Stimulated activated naive CD4-positive, alpha-beta T cell treated with Interleukin-2 at 50 U/mL for 16 hours (primary cell): ENCODE measurements around the gene STRIT1.
"Not testable (repeated sequence)": the region's sequence is repeated elsewhere in the genome, so short reads cannot be mapped to it uniquely, and the experiment has no call there.

Experiments
- DNase-seq: peaks from one replicate; lab custom pipeline; 2025; lab: John Stamatoyannopoulos, UW

Gene STRIT1

DNA sequence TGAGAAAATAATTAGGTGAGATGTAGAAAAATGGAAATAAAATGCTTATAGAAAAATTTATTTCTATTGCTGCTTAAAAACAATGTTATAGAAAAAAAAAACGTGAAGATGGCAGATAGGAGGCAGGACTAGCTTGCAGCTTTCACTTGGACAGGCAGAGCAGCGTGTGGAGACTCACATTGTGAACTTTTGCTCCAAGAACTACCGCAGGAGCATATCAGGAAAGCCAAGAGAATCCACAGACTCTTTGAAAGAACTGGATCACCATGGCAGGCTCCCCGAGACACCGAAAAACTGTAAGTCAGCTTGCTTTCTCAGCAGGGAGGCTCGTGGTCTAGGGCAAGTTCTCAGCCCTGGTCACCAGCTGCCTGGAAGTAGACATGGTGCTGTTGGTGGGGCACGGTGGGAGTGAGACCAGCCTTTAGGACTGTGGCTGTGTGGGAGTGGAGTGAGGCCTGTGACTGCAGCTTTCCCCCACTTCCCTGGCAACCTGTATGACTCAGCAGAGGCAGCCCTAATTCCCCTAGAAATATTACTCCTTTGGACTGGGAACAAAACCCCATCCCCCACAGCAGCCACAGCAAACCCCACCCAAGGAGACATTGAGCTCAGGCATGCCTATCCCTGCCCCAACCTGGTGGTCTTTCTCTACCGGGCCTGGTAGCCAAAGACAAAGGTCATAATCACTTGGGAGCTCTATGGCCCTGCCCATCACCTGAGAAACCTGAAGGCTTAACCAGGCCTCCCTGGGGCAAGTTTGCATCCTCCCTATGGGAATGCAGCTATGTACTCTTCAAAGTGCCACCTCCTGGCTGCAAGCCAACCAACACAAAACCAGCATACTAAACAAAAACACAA is 22.8 kb downstream of the STRIT1 start:
- DNase-seq, result no peak

DNA sequence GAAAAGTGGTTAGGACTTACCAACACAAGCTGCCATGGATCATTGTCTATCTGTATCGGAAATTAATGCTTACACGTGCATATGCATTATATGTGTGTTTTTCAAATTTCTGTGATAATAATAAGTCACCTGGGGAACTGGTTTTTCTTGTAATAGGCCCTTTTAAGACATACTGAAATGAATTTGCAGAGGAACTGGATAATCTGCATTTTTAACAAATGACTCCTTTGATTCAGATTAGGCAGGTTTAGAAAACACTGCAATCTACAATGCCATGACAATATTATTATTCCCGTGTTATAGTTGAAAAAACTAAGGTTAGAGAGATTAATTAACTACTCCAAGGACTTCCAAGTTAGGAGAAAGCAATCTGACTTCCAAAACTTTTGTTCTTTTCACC is 23.4 kb downstream of the STRIT1 start:
- DNase-seq, result no peak

DNA sequence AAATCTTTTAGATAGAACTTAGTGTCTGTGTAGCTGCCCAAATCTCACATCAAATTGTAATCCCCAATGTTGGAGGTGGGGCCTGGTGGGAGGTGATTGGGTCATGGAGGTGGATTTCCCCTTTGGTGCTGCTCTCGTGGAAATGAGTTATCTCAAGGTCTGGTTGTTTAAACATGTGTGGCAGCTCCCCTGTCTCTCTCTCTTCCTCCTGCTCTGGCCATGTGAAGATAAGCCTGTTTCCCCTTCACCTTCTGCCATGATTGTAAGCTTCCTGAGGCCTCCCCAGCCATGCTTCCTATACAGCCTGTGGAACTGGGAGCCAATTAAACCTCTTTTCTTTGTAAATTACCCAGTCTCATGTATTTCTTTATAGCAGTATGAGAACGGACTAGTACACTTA is 30.6 kb downstream of the STRIT1 start:
- DNase-seq, result not testable (repeated sequence)

DNA sequence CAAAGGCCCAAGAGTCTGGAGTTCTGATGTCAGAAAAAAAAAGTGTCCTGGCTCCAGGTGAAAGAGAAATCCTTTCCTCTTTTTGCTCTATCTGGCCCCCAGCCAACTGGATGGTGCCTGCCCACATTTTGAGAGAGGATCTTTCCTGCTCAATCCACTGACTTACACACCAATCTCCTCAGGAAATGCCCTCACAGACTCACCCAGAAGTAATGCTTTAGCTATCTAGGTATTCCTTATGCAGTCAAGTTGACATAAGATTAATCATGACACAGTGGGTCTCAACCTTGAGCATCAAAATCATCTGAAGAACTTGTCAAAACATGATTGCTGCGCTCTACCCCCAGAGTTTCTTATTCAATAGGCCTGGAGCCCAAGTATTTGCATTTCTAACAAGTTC is 31.2 kb downstream of the STRIT1 start:
- DNase-seq, result no peak

DNA sequence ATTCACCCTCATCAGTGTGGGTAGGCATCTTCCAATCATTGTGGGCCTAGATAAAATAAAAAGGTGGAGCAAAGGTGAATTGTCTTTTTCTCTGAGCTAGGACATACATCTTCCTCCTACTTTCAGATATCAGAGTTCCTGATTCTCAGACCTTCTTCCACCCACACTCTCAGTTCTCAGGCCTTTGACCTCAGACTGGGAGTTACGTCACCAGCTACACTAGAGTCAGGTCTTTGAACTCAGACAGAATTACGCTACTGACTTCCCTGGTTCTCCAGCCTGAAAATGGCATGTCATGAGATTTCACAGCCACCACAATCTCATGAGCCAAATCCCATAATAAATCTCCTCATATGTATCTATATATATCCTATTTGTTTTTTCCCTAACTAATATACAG is 39.0 kb downstream of the STRIT1 start:
- DNase-seq, result no peak

DNA sequence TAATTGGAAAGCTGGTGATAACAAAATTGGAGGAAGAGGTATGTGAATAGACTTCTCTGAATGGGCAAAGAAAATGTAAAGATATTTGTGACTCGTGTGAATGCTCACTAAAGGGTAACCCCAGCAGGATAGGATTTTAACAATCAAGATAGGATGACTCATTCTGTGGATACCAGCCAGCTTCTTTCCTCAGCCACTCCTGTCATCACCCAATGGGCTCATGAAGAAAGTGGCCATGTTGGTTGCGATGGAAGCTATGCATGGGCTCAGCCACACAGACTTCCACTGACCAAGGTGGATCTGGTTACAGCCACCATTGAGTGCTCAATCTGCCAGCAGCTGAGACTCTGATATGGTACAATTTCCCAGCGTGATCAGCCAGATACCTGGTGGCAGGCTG is 40.9 kb downstream of the STRIT1 start:
- DNase-seq, result no peak

DNA sequence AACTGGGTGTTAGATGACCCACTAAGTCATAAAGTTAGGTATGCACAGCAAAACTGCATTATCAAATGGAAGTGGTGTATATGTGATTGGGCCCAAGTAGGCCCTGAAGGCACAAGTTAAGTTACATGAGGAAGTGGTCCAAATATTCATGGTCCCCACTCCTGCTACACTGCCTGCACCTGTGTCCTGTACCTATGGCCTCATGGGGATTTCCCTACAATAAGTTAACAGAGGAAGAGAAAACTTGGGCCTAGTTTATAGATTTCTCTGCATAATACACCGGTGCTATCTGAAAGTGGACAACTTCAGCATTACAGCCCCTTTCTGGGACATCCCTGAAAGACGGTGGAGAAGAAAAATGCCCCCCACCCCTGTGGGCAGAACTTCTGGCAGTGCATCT is 41.5 kb downstream of the STRIT1 start:
- DNase-seq, result no peak

DNA sequence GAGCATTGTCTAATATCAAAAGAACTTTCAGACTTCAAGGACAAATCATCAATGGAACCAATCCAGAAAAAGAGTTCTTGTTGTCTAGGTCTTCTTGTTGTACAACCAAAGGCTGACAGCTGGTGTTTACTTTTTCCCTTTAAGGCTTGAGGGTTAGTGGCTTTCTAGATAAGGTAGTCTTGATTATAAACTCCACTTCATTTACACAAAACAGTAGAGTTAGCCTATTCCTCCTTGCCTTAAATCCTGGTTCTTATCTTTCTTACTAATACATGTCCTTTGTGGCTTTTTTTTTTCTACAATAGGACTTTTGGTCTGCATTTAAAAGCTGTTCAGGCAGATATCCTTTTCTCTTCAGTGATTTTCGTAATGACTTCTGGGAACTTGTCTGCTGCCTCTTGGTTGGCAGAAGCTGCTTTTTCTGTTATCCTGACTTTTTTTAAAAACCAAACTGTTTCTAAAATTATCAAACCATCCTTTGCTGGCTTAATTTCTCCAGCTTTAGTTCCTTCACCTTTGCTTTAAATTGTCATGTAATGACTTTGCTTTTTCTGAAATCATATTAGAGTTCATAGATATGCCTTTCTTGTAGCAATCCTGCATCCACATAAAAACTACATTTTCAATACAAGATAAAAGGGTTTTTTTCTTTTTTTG is 44.8 kb downstream of the STRIT1 start:
- DNase-seq, result no peak

DNA sequence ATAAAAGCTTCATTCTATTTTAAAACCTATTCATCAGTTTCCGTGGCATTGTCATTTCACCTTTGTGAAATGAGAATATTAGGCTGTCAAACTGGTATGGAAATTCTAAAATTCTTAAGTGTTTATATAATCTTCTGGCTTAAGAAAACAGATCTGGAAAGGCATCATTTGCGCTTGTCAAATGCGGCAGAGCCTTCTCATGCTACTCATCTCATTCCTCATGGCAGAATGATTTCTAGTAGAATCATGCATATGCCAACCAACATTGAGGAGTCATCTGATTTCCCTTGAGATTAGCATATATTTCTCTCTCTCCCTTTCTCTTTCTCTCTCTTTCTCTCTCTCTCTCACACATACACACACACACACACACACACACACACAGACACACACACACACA is 48.8 kb downstream of the STRIT1 start:
- no peak for DNase-seq

DNA sequence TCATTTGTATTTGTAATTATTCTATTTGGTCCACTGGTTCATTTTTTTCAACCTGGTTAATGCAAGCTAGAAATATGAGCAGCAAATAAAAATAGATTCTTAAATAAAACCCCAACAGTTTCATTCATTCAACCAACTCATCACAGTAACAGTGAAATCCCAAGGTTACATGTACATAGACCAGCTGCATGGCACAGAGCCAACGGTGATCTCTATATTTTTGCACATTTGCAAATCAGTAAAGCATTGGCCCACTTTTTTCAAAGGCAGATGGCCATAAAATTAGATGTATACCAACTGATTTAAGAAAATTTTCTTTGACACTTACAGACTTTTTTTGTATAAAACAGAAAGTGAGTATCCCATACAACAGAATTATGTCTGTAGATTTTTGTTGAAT is 49.3 kb downstream of the STRIT1 start:
- DNase-seq, result no peak

DNA sequence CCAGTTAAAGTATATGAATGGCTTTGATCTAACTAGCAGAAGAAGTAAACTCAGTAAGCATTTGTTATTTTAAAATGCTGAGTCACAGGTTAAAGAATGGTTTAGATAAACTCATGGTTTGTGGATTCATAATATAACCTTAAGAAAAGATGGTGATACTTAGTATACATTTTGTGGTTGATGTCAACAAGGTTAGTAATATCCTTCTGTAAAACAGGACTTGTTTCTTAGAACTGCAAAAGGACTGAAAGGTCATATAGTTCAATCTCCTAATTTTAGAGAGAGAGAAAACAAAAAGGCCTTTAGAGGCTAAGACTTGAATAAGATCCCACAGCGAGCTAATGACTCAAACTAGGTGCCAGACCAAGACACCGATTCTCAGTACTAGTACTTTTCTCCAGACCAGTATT is 50.0 kb downstream of the STRIT1 start:
- no peak for DNase-seq

DNA sequence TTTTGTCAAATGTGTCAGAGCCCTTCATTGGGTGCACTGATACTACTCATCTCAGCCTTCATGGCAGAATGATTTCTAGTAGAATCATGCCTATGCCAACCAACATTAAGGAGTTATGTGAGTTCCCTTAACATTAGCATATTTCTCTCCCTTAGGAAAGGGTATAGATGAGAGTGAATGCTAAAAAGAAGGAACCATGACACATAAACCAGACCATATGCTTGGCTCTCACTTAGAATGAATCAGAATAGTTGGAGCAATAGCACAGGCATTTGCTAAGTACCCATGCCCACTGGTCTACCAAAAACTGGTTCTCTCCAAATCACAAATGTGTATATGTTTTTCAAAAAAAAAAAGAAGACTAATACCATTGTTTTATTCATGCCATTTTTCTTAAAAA is 51.1 kb downstream of the STRIT1 start:
- DNase-seq, result no peak

DNA sequence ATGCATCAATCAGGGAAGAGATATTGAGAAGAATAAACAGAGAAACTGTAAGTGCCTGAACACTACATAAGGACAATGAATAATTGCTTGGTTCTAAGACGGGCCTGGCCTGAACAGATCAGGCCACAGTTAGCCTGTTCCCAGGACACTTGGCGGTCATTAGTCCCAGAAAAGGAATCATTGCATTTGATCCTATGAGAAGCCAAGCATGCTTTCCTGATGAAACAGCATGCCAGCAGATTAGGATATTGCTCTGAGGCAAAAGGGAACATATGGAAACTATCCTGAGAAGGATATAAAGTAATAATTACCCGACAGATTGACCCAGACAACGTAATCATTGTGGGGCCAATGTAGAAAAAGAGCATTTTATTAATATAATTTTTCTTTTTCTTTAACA is 51.9 kb downstream of the STRIT1 start:
- no peak for DNase-seq
